ENCODE measurements around the gene SHF.
"Not testable (repeated sequence)": the region's sequence is repeated elsewhere in the genome, so short reads cannot be mapped to it uniquely, and the experiment has no call there.

GRCh38 chr15:45135705-45136377 is 51.9 kb downstream of the SHF start:
- peak; percentile 70 for TF ChIP-seq EZH2 (IDR thresholded peaks at IDR 0.05; ENCODE audit: borderline replicate concordance, low read depth, low read length, severe bottlenecking)
- TF ChIP-seq CTCF (IDR thresholded peaks at IDR 0.05; ENCODE audit: extremely low read depth in 1 of 2, insufficient read depth in 1 of 2, low read depth in 1 of 2, low read length in 2 of 2); POLR2AphosphoS5 (IDR thresholded peaks at IDR 0.05; ENCODE audit: insufficient read depth, low read depth, low read length); POLR2A (IDR thresholded peaks at IDR 0.05; ENCODE audit: low read depth, low read length); MAX (IDR thresholded peaks at IDR 0.05; ENCODE audit: insufficient read depth, insufficient read length); GATA2 (IDR thresholded peaks at IDR 0.05; ENCODE audit: insufficient read depth, insufficient read length, low read depth, low read length); JUN (IDR thresholded peaks at IDR 0.05; ENCODE audit: borderline replicate concordance, insufficient read depth, insufficient read length, low read depth): not testable (repeated sequence)

Measured in endothelial cell of umbilical vein (primary cell).